NOMO-1 (cell line): ENCODE results near the gene MPV17L2.

Source experiments
- DNase-seq, 2 experiments: peaks; one replicate each; lab custom pipeline; 2025; ENCODE audit not compliant: unreplicated experiment in 2 of 2; lab: John Stamatoyannopoulos, UW

Gene MPV17L2

GRCh38 chr19:18160493-18160970, 32.5 kb upstream of the MPV17L2 start:
- DNase-seq = no peak

GRCh38 chr19:18160971-18161635, 31.9 kb upstream of the MPV17L2 start:
- DNase-seq = peak; percentile 29 to 72

DNA sequence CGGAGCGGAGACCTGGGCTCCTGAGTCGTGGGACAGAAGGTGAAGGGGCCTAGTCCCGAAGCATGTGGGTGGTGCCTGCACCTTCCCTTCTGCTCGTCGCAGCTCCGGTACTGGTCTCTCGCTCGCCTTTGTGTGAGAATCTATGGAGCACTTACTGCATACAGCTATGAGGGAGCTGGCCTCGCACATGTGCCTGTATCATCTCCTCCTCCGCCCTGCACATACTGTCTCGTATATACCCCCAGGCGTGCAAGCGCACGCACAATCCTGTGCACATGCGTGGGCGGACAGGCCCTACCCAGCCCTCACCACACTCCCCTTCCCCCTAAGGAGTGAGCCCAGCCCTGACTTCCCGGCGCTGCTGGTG, 31.4 kb upstream of the MPV17L2 start:
- DNase-seq = no peak

DNA sequence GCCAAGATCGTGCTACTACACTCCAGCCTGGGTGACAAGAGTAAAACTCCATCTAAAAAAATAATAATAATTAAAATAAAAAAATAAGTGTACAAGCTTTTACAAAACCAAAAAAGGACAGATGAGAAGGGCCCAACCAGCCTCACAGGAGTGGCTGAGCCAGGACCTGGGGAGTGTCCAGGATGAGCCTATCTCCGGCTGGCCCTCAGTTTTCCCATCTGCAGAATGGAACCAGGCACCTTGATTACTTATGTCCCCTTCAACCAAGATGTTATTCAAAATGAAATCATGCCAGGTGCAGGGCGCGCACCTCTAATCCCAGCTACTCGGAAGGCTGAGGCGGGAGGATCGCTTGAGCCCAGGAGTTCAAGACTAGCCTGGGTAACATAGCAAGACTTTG, 28.9 kb upstream of the MPV17L2 start:
- DNase-seq = no peak

GRCh38 chr19:18165794-18166544, 27.0 kb upstream of the MPV17L2 start:
- no peak for DNase-seq

- no peak for DNase-seq
Measured at GRCh38 chr19:18167011-18167410, 26.0 kb upstream of the MPV17L2 start.

DNA sequence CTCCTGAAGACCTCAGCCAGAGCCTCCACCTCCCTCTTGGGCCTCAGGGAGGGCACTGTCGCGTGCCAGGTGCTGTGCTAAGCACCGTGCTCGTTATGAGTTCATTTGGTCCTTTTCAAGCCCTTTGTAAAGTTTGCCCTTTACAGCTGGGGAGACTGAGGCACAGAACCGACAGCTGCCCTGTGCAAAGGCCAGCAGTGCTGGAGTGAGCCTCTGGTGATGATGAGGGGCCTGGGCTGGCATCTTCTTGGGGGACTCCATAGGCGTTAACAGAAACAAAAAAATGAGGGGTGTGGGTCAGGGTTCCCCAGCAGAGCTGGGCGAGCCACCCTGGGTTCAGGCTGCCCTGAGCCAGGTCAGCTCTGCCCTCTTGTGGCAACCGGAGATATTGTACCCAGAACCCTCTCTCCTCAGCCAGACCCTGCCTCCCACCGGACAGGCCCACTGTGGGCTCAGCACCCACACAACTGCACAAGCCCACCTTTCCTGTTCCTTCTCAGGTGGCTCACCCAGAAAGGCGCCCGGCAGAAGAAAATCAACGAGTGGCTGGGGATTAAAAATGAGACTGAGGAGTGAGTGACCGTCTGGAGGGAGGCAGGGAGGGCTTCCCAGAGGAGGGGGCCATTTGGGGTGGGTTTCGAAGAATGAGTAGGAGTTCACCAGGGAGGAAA, 24.9 kb upstream of the MPV17L2 start:
- DNase-seq = peak in 1 of 2 experiments; percentile 30

GRCh38 chr19:18168673-18169381, 24.2 kb upstream of the MPV17L2 start:
- no peak for DNase-seq

DNA sequence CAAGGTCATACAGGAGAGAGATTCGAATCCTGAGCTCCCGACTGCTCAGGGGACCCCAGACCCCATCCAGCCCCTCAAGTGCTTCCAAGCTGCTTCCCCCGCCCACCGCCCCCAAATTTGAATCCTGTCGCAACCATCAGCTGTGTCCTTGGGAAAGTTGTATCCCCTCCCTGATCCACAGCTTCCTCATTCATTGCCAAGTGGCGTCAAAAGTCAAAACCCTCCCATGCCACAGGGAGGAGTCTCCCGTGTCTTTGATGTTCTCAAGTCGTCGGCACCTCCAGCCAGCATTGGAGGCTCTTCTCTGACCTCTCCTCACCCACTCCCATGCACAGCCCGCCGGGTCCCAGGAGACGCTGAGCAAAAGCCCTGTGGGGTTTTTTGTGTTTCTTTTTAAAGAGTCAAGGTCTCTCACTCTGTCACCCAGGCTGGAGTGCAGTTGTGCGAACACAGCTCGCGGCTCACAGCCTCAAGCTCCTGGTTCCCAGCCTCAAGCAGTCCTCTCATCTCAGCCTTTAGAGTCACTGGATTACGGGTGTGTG, 22.2 kb upstream of the MPV17L2 start:
- peak in 1 of 2 experiments; percentile 45 for DNase-seq

GRCh38 chr19:18171605-18172327, 21.3 kb upstream of the MPV17L2 start:
- no peak for DNase-seq

DNA sequence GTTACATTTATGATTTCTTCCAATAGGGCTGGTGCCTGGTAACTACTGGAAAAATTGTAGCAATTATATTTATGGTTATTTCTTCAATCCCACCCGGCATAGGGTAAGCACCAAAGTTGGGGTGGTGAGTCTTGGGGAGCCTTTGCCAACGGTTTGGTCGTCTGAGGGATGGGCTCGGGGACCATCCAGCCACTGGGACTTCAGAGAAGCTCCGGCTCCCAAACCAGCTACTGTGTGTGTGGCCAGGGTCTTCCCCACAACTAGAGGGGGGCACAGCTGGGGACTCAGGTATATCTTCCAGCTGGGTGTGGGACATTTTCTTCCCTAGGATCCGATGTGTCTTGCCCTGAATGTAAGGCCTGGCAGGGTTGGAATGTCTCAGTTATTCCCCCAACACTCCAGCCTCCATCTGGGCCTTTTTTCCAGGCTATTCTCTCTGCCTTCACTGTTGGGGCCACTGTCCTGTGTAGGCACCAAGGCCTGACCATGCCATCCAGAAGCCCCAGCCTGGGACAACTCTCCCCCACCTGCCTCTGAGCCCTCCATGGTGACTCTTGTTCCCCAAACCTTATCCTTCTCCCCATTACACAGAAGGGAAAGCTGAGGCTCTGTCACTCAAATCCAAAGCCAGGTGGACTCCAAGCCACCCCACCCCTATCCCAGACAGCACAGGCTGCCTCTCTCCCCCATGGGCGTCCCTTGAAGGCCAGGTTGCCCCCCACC, 20.5 kb upstream of the MPV17L2 start:
- no peak for DNase-seq

DNA sequence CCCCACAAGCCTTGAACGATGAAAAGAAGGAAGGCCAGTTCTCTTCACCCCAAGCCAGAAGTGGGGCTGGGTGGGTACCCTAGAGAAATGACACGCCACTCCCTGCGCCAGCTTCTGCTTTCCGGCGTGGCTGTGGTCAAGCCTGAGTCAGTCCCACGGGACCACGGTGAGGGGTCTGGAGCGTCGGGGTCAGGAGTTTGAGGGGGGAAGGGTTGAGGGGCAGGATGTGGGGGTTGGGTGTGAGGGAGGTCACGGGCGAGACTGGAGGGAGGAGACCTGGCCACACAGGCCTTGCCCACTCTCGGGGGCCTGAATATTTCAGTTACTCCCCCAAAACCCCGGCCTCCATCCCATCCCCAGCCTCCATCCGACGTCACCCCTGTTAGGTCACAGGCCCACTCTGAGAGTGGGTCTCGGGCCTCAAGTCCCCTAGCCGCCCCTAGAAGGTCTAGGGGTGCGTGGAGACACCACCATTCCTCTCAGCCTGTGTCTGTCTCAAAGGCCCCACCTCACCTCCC, 19.9 kb upstream of the MPV17L2 start:
- DNase-seq = peak; percentile 50

DNA sequence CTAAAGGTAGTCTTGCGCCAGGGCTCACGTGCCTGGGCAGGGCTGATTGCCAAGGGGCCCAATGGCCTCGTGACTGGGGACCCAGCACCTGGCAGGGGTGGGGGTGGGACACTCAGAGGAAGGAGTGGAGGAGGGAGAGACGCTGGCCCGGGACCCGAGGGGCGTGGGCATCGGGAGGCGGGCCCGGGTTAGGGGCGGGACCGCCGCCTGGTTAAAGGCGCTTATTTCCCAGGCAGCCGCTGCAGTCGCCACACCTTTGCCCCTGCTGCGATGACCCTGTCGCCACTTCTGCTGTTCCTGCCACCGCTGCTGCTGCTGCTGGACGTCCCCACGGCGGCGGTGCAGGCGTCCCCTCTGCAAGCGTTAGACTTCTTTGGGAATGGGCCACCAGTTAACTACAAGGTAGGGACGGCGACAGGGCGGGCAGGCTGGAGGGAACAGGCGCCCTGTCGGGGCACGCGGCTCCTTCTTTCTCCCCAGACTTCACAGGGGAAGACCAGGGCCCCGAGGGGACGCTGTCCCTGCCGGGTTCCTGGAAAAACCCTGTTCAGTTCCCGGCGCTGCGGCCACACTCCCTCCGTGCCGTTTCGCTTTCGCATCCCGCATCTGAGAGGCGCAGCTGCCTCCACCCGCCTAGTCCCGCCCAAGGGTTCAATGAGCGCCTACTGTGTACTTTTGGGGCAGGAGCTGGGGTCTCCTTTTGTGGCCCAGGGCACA, 19.3 kb upstream of the MPV17L2 start, which contains the start of gene IFI30:
Gene IFI30 (plus strand): TSS at position 242 of the 717 bp plus-strand sequence. CDS start 29 bp downstream, at position 271.
- DNase-seq = peak; percentile 56 to 72

DNA sequence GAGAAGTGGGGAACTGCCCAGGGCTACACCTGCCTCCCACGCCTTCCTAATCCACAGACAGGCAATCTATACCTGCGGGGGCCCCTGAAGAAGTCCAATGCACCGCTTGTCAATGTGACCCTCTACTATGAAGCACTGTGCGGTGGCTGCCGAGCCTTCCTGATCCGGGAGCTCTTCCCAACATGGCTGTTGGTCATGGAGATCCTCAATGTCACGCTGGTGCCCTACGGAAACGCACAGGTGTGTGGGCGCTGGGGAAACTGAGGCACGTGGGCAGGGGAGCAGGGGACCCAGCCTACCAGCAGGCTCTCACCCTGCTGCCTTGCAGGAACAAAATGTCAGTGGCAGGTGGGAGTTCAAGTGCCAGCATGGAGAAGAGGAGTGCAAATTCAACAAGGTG, 18.0 kb upstream of the MPV17L2 start:
- no peak for DNase-seq

GRCh38 chr19:18176367-18177310, 16.4 kb upstream of the MPV17L2 start:
- DNase-seq = no peak

DNA sequence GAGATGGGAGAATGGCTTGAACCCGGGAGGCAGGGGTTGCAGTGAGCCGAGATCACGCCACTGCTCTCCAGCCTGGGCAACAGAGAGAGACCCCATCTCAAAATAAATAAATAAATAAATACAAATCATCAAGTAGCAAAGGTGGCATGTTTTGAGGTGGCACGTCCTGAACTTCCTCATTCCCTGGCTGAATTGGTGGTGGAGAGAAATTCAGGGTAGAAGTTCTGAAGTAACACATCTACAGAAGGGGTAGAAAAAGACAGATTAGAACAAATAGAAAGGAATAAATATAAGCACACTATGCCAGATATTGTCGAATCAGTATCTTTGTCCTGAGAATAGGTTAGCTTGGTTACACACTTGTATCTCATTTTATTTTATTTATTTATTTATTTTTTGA, 13.1 kb upstream of the MPV17L2 start:
- peak in 1 of 2 experiments; percentile 22 for DNase-seq

GRCh38 chr19:18183529-18183928, 9.5 kb upstream of the MPV17L2 start:
- DNase-seq = no peak
